Measurements from ENCODE around the gene SLC5A4.

The SLC5A4 gene

GRCh38 chr22:32219026-32219425 lies 36.1 kb downstream of the SLC5A4 start:
- no peaks in the 10 kb centered on the region for H3K9me3 ChIP-seq (replicated peaks; ENCODE audit: insufficient read depth, low read length)
- no peak overlapping the region for H3K27ac ChIP-seq (ENCODE audit: low read length)
- H3K4me1 ChIP-seq (ENCODE audit: low read length), result no peaks in the 10 kb centered on the region
- no peak overlapping the region for H3K9ac ChIP-seq (ENCODE audit: low read length)
- no peaks in the 10 kb centered on the region for H3K79me2 ChIP-seq (ENCODE audit: low read length)
- DNase-seq, result no peak
- TF ChIP-seq EZH2 (optimal IDR thresholded peaks at IDR 0.05; ENCODE audit: low read depth, low read length), result no peak
- no peak for TF ChIP-seq EZH2phosphoT487 (IDR thresholded peaks at IDR 0.05; ENCODE audit: low read length)
- TF ChIP-seq CTCF (IDR thresholded peaks at IDR 0.05; ENCODE audit: low read length), result no peak
- H3F3A ChIP-seq (ENCODE audit: insufficient read depth, low read length), result no peaks in the 10 kb centered on the region
- H3K27me3 ChIP-seq (replicated peaks; ENCODE audit: insufficient read depth, low read length), result no peaks in the 10 kb centered on the region
- no peaks in the 10 kb centered on the region for H3K36me3 ChIP-seq (replicated peaks; ENCODE audit: insufficient read depth, low read length)
- no peaks in the 10 kb centered on the region for H3K9me2 ChIP-seq (replicated peaks; ENCODE audit: insufficient read depth, low read length)
- no peak overlapping the region for H3K4me2 ChIP-seq (ENCODE audit: low read depth, low read length)
- H2AFZ ChIP-seq (ENCODE audit: low read length), result no peak overlapping the region
- H4K20me1 ChIP-seq (ENCODE audit: insufficient read depth, low read length), result no peaks in the 10 kb centered on the region
- H3K4me3 ChIP-seq (ENCODE audit: low read length), result no peak overlapping the region

- no peaks in the 10 kb centered on the region for H3K4me1 ChIP-seq (ENCODE audit: low read length)
- no peaks in the 10 kb centered on the region for H3K9me3 ChIP-seq (replicated peaks; ENCODE audit: insufficient read depth, low read length)
- no peak for DNase-seq
- no peaks in the 10 kb centered on the region for H3K79me2 ChIP-seq (ENCODE audit: low read length)
- H3K27ac ChIP-seq (ENCODE audit: low read length), result no peak overlapping the region
- no peak overlapping the region for H2AFZ ChIP-seq (ENCODE audit: low read length)
- H3K9ac ChIP-seq (ENCODE audit: low read length), result no peak overlapping the region
- H4K20me1 ChIP-seq (ENCODE audit: insufficient read depth, low read length), result no peaks in the 10 kb centered on the region
- no peak for TF ChIP-seq CTCF (IDR thresholded peaks at IDR 0.05; ENCODE audit: low read length)
- no peak for TF ChIP-seq EZH2phosphoT487 (IDR thresholded peaks at IDR 0.05; ENCODE audit: low read length)
- no peak for TF ChIP-seq EZH2 (optimal IDR thresholded peaks at IDR 0.05; ENCODE audit: low read depth, low read length)
- H3K36me3 ChIP-seq (replicated peaks; ENCODE audit: insufficient read depth, low read length), result no peaks in the 10 kb centered on the region
- H3K27me3 ChIP-seq (replicated peaks; ENCODE audit: insufficient read depth, low read length), result no peaks in the 10 kb centered on the region
- no peak overlapping the region for H3K4me3 ChIP-seq (ENCODE audit: low read length)
- H3F3A ChIP-seq (ENCODE audit: insufficient read depth, low read length), result no peaks in the 10 kb centered on the region
- H3K9me2 ChIP-seq (replicated peaks; ENCODE audit: insufficient read depth, low read length), result no peaks in the 10 kb centered on the region
- H3K4me2 ChIP-seq (ENCODE audit: low read depth, low read length), result no peak overlapping the region
Observed at GRCh38 chr22:32218470-32218869, 36.7 kb downstream of the SLC5A4 start.

- no peaks in the 10 kb centered on the region for H3F3A ChIP-seq (ENCODE audit: insufficient read depth, low read length)
- no peak overlapping the region for H2AFZ ChIP-seq (ENCODE audit: low read length)
- H3K4me3 ChIP-seq (ENCODE audit: low read length), result no peak overlapping the region
- H3K36me3 ChIP-seq (replicated peaks; ENCODE audit: insufficient read depth, low read length), result no peaks in the 10 kb centered on the region
- H3K9me2 ChIP-seq (replicated peaks; ENCODE audit: insufficient read depth, low read length), result no peaks in the 10 kb centered on the region
- H3K27me3 ChIP-seq (replicated peaks; ENCODE audit: insufficient read depth, low read length), result no peaks in the 10 kb centered on the region
- no peak overlapping the region for H3K4me2 ChIP-seq (ENCODE audit: low read depth, low read length)
- H3K9ac ChIP-seq (ENCODE audit: low read length), result no peak overlapping the region
- no peaks in the 10 kb centered on the region for H4K20me1 ChIP-seq (ENCODE audit: insufficient read depth, low read length)
- H3K9me3 ChIP-seq (replicated peaks; ENCODE audit: insufficient read depth, low read length), result no peaks in the 10 kb centered on the region
- H3K4me1 ChIP-seq (ENCODE audit: low read length), result no peaks in the 10 kb centered on the region
- H3K27ac ChIP-seq (ENCODE audit: low read length), result no peak overlapping the region
- H3K79me2 ChIP-seq (ENCODE audit: low read length), result no peaks in the 10 kb centered on the region
- no peak for DNase-seq
- TF ChIP-seq EZH2 (optimal IDR thresholded peaks at IDR 0.05; ENCODE audit: low read depth, low read length) (no peak), EZH2phosphoT487 (IDR thresholded peaks at IDR 0.05; ENCODE audit: low read length) (no peak), CTCF (IDR thresholded peaks at IDR 0.05; ENCODE audit: low read length) (no peak)
Observed at GRCh38 chr22:32217465-32217864, 37.7 kb downstream of the SLC5A4 start.

Measured in MM.1S (cell line).